ENCODE measurements around the gene ZDHHC6.
A peak's percentile ranks its signal among the peaks of the same experiment; 100 is the strongest.

ZDHHC6 gene

DNA sequence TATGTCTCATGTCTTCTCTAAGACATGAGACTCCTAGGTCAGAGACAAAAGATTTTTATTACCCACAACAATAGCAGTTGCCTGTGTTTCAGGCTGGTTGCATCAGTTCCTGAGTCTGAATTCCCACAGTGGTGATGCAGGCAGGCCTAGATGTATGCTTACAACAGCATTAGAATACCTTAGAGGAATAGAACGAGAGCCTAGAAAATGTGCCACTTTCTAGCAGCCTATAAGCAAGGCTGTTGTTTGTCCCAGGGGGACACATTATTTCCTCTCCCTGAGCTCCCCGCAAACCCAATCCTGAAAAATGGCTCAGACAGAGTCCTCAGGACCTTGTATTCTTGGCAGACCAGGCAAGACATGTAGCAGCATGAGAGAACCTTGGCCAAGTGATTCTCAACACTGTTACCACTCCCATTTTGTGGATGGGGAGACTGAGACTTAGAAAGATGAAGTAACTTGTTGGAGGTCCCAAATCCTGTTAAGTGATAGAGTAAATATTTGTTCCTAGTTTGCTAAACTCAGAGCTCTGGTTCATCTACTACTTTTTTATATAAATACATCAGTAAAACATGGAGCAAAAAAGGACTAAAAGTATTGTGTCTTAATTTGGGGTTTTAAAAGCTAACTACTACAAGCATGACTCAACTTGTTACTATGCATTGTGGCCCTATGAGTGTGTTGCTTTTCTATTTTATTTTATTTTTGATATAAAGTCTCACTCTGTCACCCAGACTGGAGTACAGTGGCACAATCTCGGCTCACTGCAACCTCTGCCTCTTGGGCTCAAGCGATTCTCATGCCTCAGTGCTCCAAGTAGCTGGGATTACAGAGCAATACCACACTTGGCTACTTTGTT, 14.5 kb upstream of the ZDHHC6 start:
- POLR2A ChIA-PET, result interaction anchor here (0.5 kb wide), 1 partner anchor 82 kb away, joined by 7 read pairs; no protein-coding TSS in a partner anchor
- CTCF ChIA-PET, result interaction anchor here (0.8 to 3.8 kb wide), 7 partner anchors 8 to 26 kb away, joined by 3 to 31 read pairs (median 4); no protein-coding TSS in a partner anchor
- TF ChIP-seq, protein P1, sequence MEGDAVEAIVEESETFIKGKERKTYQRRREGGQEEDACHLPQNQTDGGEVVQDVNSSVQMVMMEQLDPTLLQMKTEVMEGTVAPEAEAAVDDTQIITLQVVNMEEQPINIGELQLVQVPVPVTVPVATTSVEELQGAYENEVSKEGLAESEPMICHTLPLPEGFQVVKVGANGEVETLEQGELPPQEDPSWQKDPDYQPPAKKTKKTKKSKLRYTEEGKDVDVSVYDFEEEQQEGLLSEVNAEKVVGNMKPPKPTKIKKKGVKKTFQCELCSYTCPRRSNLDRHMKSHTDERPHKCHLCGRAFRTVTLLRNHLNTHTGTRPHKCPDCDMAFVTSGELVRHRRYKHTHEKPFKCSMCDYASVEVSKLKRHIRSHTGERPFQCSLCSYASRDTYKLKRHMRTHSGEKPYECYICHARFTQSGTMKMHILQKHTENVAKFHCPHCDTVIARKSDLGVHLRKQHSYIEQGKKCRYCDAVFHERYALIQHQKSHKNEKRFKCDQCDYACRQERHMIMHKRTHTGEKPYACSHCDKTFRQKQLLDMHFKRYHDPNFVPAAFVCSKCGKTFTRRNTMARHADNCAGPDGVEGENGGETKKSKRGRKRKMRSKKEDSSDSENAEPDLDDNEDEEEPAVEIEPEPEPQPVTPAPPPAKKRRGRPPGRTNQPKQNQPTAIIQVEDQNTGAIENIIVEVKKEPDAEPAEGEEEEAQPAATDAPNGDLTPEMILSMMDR (IDR thresholded peaks at IDR 0.05; ENCODE audit: control extremely low read depth, extremely low read depth, low read depth, missing control alignments), result no peak
- no peak for DNase-seq (ENCODE audit: extremely low spot score)

DNA sequence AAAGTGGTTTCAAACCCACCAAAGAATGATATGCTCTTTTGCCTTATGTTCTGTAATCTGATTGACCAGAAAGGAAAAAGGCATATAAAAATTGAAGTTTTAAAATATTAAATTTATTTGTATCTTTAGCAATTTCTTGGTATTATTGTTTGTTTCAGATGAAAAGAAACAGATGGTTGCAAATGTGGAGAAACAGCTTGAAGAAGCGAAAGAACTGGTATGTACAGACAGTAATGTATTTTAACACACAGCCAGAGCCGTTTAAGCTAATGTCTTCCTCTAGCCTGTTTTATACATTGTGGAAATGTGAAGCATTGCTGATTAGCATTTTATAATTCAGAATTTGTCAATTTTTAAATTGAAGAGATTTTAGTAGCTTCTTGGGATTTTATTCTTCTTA, 13.7 kb upstream of the ZDHHC6 start:
- ChIA-PET POLR2A (no interaction called here), CTCF (interaction anchor here (1.1 to 3.8 kb wide), 4 partner anchors 9 to 17 kb away, joined by 3 to 31 read pairs (median 8); no protein-coding TSS in a partner anchor)
- TF ChIP-seq, protein P1 (IDR thresholded peaks at IDR 0.05; ENCODE audit: control extremely low read depth, extremely low read depth, low read depth, missing control alignments), result no peak
- DNase-seq (ENCODE audit: extremely low spot score), result no peak

DNA sequence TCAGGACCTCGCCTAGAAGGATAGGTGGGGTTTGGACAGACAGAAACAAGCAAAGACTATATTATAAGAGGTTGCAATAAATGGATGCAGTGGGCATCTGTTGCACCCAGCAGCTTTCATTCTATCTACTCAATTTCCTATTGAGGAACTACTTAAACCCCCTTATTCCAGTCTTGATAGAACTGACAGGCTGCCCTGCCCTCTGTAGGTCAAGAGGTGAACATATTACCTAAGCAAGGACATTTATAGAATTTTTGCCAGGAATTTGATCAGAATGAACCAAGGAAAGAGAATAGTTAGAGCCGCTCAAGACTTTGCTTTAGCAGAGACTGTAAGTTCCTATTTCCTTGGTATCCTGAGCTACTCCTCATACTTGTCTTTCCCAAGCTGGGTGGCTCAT, 9.8 kb upstream of the ZDHHC6 start:
- TF ChIP-seq, protein P1 (IDR thresholded peaks at IDR 0.05; ENCODE audit: control extremely low read depth, extremely low read depth, low read depth, missing control alignments), result peak; percentile 28
- no peak for DNase-seq (ENCODE audit: extremely low spot score)
- ChIA-PET CTCF (interaction anchor here (0.8 to 2.3 kb wide), 14 partner anchors 8 to 315 kb away, joined by 3 to 28 read pairs (median 4); partner anchors contain the start of genes VTI1A and ZDHHC6), POLR2A (no interaction called here)

DNA sequence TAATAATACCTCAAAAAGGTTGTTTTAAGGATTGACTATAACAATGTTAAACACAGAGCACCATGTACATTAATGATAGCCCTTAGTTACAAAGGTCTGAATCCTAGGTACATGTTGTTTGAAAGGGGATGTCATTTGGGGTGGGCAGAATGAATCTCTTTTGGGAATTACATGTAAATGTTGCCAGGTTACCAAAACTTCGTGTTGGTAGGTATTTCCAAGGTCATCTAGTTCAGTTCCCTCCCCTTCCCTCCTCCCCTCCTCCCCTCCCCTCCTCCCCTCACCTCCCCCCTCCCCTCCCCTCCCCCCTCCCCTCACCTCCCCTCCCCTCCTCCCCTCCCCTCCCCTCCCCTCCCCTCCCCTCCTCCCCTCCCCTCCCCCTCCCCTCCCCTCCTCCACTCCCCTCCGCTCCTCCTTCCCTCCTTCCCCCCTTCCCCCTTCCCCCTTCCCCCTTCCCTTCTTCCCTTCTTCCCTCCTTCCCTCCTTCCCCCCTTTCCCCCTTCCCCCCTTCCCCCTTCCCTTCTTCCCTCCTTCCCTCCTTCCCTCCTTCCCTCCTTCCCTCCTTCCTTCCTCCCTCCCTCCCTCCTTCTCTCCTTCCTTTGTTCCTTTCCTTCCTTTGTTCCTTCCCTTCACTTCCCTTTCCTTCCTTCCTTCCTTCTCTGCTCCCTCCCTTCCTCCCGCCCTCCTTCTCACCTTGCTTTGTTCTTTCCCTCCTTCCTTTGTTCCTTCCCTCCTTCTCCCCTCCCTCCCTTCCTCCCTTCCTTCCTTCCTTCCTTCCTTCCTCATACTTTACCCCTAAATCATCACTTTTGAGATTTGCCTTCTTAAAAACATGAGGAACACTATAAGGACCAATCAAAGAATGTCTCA, 8.4 kb upstream of the ZDHHC6 start:
- POLR2A ChIA-PET, result interaction anchor here (0.7 to 0.9 kb wide), 2 partner anchors 9 to 91 kb away, joined by 3 to 4 read pairs; partner anchors contain the start of gene ZDHHC6
- TF ChIP-seq, protein P1 (IDR thresholded peaks at IDR 0.05; ENCODE audit: control extremely low read depth, extremely low read depth, low read depth, missing control alignments), result no peak
- no peak for DNase-seq (ENCODE audit: extremely low spot score)
- CTCF ChIA-PET, result interaction anchor here (1.1 to 2.3 kb wide), 8 partner anchors 8 to 25 kb away, joined by 3 to 28 read pairs (median 6); partner anchors contain the start of genes VTI1A and ZDHHC6

DNA sequence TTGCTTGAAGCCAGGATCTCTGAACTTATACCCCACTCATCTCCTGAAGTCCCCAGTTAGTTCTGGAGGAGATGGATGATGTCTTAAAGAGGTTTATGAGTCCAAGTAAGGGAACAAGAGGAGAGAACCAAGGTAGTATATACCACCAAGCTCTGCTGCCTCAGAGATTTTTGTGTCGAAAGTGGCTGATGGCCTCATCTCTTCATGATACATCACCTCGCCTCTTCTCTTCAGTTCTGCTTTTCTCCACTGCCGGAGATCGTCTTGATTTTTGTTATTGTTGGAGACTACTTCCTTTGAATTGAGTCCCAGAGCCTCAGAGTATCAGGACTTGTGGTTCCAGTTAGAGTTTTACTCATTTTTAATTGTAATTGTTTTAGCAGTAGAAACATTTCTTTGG, 2.2 kb upstream of the ZDHHC6 start:
- ChIA-PET CTCF (interaction anchor here (0.7 to 1.6 kb wide), 4 partner anchors 8 to 73 kb away, joined by 3 to 6 read pairs (median 4); no protein-coding TSS in a partner anchor), POLR2A (no interaction called here)
- no peak for DNase-seq (ENCODE audit: extremely low spot score)
- TF ChIP-seq, protein P1 (IDR thresholded peaks at IDR 0.05; ENCODE audit: control extremely low read depth, extremely low read depth, low read depth, missing control alignments), result no peak

DNA sequence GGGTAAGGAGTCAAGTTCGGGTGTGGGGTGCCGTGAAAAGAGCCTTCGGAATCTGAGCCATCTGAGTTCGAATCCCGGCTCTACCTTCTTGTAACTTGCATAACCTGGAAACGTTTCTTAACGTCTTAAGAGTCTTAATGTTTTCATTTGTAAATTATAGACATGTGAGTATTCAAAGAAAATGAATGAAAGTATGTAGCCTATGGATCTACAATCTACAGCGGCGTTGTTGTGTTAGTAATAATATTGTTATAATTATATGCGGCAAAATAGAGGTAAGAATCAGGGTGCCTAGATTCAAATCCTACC, 860 bp upstream of the ZDHHC6 start:
- CTCF ChIA-PET, result interaction anchor here (1.0 to 3.6 kb wide), 3 partner anchors 13 to 25 kb away, joined by 5 to 14 read pairs (median 6); no protein-coding TSS in a partner anchor
- TF ChIP-seq, protein P1 (IDR thresholded peaks at IDR 0.05; ENCODE audit: control extremely low read depth, extremely low read depth, low read depth, missing control alignments), result no peak
- DNase-seq (ENCODE audit: extremely low spot score), result no peak
- POLR2A ChIA-PET, result no interaction called here
